Activated CD8-positive, alpha-beta memory T cell treated with anti-CD3 and anti-CD28 coated beads, Interleukin-2, amount 50 U/mL, for 24 hours (primary cell): Measurements from ENCODE around the gene IL11RA.

Experiments
- DNase-seq: peaks from one replicate; pipeline ENCODE4 v3.0.0-alpha.2; 2020; ENCODE audit errors: extremely low read depth

IL11RA gene

DNA sequence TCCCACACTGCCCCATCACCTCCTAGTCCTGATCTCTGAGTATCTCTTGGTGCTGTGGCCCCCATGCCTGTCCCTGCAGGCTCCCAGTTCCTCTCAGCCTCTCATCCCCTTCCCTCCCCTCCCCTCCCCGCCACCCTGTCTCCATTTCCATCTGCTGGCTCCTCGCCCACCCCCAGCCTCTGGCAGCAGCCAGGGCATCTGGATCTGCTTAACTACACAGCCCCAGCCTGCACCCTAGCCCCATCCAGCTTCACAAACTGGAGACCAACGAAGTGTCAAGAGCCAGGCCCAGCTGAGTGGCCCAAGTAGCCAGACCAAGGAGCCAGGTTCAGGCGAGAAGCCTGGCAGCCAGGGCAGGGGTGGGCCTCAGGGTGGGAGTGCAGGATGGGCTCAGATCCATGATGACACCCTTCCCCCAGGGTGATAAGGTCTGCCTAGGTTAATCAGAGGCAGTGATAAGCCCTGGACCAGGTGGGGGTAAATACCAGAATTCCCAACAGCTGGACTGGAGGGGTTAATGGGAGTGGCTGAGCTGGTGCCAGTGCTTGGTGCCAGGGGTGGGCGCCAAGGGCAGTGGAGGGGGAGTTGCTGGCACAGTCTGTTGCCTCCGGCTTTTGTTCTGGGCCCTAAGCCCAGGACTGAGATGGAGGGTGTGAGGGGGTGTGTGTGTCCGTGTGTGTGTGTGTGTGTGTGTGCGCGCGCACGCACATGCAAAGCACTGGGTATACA is 2.5 kb downstream of the IL11RA start:
- DNase-seq, result no peak

DNA sequence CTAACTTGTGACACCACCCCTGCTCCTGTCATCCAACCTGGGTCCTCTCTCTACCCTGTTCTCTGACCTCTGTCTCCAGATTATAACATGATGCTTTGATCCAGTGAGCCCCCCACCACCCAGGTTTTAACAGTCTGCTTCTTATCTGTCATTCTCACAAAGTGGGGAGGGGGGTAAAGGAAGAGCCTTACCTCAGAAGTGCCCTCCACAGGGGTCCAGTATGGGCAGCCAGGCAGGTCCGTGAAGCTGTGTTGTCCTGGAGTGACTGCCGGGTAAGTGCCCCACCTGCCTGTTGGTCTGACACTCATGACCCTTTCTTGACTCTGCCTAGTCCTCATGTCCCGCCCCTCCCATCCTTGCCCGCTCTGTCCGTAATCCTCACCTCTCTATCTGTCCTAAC is 3.4 kb downstream of the IL11RA start:
- no peak for DNase-seq

DNA sequence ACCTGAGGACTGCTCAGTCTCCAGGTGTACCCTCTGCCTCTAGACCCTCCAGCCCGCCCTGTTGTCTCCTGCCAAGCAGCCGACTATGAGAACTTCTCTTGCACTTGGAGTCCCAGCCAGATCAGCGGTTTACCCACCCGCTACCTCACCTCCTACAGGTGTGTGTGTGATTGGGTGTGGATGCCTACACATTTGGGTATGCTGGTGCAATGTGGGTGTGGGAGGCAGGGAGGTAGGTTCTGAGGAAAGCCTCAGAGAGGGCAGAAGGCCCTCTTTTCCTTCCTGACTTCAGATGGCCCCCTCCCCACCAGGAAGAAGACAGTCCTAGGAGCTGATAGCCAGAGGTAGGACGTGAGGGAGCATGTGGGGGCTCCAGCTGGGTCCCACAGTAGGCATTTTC is 5.0 kb downstream of the IL11RA start:
- no peak for DNase-seq

DNA sequence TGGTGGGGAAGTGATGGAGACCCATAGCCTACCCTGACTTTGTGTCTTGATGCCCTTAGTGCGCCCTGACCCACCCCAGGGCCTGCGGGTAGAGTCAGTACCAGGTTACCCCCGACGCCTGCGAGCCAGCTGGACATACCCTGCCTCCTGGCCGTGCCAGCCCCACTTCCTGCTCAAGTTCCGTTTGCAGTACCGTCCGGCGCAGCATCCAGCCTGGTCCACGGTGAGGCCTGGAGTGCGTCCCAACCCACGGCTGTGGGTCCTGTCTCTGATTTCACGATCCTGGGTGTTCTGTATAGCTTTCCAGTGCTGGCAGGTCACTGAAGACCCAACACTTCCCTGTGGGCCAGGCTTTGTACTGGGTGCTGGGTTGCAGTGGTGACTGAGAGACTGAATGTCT is 6.5 kb downstream of the IL11RA start:
- DNase-seq, result no peak

DNA sequence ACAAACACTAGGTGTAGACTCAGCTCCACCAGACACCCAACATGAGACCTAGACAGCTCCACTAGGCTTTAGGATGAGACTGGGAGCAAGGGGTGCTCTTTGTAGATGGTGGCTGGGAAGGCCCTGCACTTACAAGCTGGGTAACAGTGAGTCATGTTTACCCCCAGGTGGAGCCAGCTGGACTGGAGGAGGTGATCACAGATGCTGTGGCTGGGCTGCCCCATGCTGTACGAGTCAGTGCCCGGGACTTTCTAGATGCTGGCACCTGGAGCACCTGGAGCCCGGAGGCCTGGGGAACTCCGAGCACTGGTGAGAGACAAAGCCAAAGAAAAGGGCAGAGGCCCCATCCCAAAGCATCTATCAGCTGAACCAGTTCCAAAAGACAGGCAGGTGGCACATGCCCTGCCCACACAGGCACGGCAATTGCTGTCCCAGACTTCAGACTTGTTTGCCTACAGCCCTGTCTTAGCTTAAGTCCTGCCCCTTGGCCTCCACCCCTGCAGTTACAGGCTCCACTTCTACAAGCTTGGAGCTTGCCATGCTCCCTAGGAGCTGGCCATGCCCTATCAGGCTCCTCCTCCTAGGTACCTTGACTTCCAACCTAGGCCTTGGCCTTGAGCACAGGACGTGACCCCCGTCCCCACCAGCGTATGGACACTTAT is 7.7 kb downstream of the IL11RA start:
- DNase-seq, result no peak

DNA sequence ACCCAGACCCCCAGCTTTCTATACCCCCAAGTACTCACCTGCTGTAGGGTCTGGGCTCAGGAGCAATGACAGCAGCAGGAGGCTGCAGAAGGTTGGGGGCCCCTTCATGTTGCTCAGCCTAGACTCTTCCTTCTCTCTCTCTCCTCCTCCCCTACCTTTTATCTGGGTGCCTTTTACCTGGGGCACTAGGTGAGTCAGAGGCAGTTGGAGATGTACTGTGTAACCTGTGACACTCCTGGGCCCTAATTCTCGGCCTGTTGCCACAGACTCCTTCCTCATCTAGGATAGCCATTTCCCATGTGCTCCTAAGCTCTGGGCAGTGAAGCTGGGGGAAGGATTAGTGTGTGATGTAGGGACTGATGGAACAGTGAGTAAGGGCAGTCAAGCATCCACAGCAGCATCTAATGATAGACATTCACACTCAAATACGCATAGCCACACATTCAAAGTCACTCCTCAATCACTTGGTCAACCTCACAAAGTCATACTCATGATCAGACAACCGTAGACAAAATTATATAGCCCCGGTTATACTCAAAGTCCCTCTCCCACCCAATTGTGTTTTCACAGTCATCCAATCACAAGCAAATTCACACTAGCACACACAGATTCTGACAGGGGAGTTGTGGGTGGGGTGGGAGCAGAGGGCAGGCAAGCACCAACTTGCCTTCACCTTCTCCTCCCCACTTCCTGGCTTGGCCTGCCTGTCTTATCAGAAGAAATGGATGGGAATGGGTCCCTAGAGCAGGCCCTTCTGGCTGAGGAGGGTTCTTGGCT is 10.7 kb downstream of the IL11RA start, which contains the start of gene CCL27:
CCL27 (minus strand) TSS at position 132 of the 777 bp plus-strand sequence; CDS start at position 108, 24 bp downstream.
- DNase-seq, result no peak

DNA sequence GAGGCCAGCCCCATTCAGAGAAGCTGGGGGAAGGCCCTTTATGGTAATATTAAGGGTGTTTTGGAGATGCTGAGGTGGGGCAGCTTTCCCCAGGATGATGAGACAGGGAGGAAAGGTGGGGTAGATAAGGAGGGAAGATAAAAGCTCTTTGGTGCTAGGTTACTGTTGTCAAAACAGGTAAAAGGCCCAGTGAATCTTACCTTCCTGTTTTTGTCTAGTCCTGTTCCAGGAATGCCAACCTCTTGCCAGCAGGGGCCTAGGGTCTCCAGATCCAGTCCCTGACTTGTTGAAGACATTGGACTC is 11.3 kb downstream of the IL11RA start:
- DNase-seq, result no peak

DNA sequence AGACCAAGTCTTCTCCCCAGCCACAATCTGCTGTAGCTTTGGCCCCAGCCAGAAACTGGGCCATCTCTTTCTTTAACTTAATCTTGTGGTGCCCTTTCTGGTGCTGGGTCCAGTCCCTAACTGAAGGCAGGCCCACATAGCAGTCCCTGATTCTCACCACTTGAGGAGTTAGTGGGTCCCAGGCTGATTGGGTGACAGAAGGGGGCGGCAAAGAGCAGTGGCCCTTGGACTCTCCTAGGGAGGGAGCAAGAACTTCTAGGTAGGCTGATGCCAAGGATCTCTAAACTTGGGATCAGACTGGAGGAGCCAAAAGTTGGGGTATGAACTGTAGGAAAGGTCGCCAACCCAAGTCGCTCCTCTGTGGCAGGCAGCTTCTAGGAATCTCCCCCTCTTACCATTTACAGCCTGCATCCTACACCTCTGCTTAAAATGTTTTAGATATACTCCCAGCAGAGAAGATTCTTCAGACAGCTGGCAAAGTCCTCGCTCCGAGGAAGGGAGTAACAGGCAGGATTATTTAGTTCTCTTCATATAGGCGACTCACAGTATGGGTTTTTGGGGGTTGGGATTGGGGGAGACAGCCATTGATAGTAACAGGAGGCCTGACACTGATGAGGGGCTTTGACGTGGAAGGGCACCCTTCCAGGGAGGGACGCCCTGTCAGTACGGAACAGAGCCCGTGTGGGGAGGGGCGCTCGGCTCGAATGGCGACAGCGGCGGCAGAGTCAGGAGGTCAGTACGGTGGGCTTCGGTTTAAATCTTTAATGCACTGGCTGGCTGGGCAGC is 12.5 kb downstream of the IL11RA start:
- no peak for DNase-seq

DNA sequence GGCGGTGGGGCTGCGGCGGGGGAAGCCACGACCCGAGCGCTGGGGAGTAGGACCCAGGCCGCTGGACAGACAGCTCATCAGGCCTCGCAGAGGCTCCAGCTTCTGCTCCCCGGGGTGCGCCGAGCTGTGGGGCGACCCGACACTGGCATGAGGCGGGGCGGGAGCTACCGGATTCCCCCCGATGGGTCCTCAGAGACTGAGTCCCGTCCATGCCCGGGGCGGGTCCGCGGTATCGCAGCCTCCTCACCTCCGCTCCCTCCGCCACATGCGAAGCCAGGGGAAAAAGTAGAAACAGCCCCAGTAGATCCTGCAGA is 13.0 kb downstream of the IL11RA start:
- DNase-seq, result no peak

DNA sequence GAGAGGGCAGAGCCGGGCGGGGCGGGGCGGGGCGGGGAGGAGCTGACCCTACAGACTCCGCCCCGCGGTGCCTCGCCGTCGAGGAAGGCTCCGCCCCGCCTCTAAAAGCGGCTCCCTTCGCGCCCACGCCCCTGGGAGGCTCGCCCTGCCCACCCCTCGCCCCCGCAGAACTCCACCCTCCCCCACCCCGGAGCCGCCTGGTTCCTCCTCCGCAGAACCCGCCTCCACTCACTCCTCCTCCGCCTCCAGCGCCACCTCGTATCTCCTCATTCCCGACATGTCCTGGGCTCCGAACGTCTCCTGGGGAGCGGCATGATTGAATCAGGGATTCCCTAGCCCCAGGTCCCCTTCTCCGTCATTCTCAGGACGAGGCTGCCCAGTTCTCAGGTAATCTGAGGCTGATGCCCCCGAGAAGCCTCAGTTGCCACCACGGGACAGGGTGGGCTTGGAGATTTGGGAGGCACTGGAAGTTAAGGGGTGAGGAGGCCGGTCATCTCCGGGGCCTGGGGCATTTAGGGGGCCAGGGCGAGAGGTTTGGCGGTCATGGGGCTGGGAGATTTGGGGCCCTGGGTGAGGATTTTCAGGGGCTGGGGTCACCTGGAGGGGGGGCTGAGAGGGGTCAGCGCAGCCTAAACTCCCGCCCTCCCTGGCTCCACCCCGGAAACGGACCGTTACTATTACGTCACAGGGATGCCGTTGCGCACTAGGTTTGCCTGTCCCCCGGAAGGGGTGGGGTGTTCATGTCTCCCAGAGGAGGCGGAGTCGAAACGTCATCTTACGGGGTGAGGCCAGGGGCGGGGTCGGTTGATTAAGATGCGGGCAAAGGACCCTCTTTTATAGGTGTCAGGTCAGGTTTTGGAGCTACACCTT is 13.6 kb downstream of the IL11RA start:
- peak; percentile 72 for DNase-seq

DNA sequence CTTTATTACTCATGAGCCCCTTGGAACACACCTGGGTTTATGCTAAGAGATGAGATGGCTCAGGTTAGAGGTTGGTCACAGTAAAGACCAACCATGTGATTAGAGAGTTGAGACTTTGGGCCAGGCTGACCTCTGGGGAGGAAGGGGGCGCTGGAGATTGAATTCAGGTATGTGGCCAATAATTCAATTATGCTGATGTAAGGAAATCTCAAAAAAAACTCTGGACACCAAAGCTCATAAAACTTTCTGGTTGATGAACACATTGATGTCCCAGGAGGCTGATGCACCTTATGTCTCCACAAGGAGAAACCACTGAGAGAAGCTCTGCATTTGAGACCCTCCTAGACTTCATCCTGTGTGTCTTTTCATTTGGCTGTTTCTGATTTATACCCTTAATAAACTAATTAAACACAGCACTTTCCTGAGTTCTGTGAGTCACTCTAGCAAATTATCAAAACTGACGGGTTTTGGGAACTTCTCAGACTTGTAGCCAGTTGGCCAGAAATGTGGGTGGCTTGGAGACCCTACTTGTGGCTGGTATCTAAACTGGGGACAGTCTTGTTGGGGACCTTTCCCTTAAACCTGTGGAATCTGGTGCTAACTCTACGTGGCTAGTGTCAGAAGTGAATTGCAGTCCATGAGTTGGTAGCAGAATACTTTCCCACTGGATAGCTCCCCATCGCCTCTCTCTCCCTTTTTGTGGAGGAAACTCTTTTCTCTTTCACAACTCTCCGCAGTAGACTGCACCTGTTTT is 18.0 kb downstream of the IL11RA start:
- no peak for DNase-seq

DNA sequence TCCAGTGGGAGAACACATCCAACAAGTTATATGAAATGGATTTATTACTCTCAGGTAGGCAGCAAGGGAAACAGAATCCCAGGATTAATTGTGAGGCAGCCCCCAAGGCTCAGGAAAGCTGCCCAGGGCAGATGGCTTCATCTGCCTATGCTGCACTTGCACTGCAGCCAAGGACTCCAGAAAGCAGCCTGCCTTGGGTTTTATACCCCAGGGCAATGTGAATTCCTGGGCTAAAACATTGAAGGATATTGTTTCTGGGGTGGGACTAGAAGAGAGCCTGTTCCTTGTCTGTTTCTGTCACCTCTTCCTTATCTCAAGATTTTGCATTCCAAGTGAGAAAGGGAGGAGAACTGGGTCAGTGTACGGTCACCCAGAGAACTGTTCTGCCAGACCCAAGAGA is 19.3 kb downstream of the IL11RA start:
- DNase-seq, result no peak

DNA sequence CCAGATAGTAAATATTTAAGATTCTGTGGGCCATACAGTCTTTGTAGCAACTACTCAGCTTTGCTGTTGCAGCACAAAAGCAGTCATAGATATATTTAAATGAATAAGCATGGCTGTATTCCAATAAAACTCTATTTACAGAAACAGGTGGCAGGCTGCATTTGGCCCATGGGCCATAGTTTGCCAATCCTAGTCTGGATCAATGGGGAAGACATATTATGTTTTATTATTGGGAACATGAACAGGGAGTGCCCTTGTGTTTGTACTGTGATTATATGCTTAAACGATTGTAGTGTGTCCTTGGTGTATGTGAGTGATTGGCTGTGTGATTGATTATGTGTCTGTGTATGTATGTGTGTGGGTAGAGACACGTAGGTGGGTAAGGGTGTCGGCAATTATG is 22.5 kb downstream of the IL11RA start:
- DNase-seq, result no peak

DNA sequence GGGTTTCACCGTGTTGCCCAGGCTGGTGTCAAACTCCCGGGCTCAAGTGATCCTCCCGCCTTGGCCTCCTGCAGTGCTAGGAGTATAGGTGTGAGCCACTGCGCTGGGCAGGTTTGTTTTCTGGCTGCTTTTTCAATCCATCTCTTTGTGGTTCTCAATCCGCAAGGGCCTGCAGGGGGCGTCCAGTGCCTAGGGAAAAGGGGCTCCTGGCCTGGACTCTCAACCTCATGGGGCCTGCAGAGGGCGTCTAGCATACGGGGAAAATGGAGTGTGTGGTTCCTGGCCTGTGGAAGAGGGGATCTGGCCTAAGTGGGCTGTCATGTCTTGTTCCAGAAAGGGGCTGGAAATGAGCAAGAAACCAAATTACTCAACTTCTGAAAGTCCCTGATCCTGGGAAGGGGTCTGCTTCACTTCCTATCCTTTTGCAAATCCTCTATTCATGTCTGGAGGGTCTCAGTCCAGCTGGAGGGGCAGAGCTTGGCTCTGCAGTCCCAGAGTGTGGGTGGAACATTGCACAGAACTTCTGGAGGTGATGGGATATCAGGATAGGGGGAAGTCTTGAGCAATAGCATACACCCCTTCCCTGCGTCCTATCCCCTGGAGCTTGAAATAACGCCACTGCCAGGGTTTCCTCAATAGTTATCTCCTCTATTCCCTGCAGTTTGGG is 23.2 kb downstream of the IL11RA start:
- DNase-seq, result peak; percentile 30

DNA sequence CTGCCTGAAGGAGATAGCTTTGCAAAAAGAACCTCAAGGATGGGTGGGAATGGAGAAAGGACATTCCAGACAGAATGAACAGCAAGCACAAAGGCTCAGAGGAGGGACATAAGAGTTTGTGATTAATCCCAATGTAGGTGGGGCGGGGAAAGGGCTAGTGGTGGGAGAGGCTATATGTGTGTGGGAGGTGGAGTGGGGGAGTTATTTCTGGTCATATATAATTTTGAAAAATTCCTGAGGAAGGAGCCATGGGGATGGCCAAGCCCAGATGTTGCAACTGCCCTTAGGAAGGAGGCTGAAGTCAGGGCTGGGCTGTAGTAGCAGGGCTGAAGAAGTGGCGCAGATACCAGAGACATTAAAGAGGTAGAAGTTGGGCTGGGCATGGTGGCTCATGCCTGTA is 23.9 kb downstream of the IL11RA start:
- no peak for DNase-seq

DNA sequence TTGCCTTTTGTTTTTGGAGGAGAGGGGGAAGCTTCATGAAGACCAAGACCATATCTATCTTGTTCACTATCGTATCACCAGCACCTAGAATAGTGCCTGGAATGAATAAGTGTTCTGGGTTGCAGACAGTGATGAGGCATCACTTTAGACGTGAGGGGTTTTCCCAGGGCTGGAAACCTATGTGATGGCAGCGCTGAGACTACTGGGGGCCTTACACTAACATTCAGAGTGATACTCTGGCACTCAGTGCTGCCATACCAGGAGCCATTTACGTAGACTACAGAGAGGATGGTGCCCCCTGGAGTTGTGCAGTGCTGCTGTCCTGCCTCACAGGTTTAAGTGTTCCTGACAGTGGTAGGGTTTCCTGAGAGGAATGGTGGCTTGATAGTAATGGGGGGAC is 32.2 kb downstream of the IL11RA start:
- DNase-seq, result no peak

DNA sequence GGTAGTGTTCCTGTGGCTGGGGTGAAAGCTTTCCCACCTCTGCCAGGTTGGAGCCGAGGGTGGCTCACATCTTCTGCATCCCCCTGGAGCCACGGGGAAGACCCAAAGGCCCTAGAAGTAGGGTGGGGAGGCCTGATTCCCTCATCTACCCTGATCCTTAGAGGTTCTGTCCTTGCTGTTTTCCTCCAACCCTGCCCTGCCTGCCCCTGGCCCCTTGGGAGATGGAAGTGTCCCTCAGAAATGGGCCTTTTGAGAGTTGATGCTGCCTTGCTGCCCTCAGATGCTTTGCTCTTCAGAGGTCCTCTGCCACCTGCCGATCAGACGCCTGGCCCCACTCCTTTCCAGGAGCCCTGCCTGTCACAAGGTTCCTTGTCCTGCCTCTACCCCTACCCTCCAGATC is 32.8 kb downstream of the IL11RA start:
- no peak for DNase-seq

DNA sequence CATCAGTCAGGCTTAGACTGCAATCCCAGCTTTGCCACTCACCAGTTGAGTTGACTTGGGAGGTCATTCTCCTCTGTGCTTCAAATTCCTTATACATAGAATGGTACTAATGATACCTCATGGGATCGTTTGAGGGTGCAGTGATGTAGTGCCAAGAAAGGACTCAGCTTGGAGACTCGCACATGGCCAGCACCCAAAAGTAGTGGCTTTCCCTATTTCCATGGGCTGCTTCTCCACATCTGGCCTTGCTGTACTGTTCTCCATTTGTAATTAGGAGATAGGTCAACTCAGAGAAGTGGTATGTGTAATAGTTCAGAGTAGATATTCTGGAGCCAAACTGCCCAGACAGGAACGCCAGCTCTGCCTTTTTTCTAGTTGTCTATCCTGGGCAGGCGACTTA is 33.6 kb downstream of the IL11RA start:
- no peak for DNase-seq

DNA sequence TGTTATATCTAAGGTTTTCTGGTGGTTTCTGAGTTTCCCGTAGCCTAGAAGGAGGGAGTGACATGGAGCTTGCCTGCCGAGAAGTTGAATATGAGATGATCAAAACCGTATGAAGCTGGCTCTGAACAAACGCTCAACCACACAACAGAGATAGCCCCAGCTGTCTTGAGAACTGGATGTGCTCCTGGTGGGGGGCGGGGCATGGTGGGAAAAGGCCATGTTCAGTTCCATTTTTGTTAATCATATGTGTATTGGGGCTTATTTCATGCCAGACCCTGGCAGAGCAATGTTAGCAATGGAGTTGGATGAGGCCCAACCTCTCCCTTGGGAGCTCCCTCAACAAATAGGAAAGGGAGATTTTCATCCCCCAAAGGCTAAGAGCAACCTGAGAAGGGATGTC is 34.2 kb downstream of the IL11RA start:
- no peak for DNase-seq

DNA sequence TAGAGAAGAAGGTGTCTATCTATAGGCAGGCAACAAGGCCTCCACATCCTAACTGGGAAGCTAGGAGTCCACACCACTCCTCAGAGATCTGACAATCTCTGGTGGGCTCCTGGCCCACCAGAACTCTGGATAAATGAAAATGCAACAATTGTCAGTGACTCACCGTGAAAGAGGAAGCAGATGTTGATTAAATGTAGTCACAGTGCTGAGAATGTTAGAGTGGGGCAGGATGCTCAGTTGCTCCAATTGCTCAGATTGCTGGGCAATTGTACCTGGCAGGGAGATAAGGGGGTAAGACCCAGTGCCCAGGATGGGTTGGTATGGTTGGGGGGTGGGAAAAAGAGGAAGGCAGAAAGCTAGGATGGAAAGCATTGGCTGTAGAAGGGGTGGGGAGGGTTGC is 34.7 kb downstream of the IL11RA start:
- no peak for DNase-seq
